ENCODE results near the gene USP6. TPM values are rescaled to one million over a fixed set of nuclear protein-coding genes. Genes with fewer than 3 reads are reported as not detected.

The USP6 gene
- total and polyA plus RNA-seq, 2 of the 13 experiments (the other 11 are each of a cell fraction or from before 2014, with no cell fraction given): 0.04 TPM; not detected in 1

DNA sequence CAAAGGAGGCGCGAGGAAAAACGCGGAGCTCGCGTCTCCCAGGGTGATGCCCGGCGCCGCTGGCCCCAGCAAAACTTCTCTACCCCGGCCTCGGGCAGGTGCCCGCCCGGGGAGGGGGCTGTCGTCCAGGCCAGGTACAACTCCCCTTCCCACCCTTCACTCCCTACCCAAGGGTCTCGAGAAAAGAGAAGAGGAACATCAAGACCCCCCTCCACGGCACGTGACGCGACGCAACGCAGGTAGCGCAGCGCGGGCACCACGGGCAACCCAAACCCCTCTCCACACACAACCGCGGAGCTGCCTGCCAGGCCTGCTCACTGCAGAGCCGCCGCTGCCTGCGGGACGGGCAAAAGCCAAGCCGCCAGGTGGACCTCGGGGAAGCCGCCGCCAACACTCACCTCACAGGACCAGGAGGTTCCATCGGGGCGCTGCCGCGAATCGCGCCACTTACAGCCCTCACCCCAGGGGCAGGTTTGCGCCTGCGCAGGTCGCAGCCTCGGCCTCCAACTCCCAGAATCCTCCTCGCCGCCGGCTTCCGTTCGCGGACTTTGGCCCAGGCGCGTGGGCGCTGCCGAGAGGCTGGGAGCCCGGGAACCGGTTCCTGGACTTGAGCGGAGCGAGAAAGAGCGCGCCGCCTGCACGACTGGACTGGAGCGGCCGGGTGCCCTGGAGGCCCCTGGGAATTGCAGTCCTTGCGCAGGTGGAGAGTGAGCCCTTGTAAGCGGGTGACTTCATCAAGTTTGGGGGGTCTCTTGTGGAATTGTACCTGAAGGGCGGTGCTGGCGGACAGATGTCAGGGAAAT is 4.2 kb upstream of the USP6 start, which contains the start of gene ZNF232 (continued):
- TF ChIP-seq, protein P1, sequence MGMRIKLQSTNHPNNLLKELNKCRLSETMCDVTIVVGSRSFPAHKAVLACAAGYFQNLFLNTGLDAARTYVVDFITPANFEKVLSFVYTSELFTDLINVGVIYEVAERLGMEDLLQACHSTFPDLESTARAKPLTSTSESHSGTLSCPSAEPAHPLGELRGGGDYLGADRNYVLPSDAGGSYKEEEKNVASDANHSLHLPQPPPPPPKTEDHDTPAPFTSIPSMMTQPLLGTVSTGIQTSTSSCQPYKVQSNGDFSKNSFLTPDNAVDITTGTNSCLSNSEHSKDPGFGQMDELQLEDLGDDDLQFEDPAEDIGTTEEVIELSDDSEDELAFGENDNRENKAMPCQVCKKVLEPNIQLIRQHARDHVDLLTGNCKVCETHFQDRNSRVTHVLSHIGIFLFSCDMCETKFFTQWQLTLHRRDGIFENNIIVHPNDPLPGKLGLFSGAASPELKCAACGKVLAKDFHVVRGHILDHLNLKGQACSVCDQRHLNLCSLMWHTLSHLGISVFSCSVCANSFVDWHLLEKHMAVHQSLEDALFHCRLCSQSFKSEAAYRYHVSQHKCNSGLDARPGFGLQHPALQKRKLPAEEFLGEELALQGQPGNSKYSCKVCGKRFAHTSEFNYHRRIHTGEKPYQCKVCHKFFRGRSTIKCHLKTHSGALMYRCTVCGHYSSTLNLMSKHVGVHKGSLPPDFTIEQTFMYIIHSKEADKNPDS (CRISPR knock-in tag; IDR thresholded peaks at IDR 0.05): no peak
- TF ChIP-seq AGO2 (optimal IDR thresholded peaks at IDR 0.05; ENCODE audit: low read depth, low read length) (no peak), ZNF33A (CRISPR knock-in tag; IDR thresholded peaks at IDR 0.05; ENCODE audit: borderline replicate concordance) (peak; percentile 65; the same call in 1 of the 2 replicates), GMEB2 (CRISPR knock-in tag; IDR thresholded peaks at IDR 0.05; ENCODE audit: low read depth) (peak; percentile 52; the same call in 1 of the 2 replicates), ZNF772 (CRISPR knock-in tag; IDR thresholded peaks at IDR 0.05) (peak; percentile 97), PHB2 (IDR thresholded peaks at IDR 0.05; ENCODE audit: partially characterized antibody) (no peak), ZNF563 (CRISPR knock-in tag; IDR thresholded peaks at IDR 0.05) (peak; percentile 75; the same call in 1 of the 2 replicates), IKZF1 (IDR thresholded peaks at IDR 0.05) (no peak), GATA4 (IDR thresholded peaks at IDR 0.05; ENCODE audit: borderline replicate concordance, low read depth) (peak; percentile 60; the same call in 1 of the 2 replicates), CHD2 (IDR thresholded peaks at IDR 0.05; ENCODE audit: low read depth, low read length) (no peak), FOXA3 (CRISPR knock-in tag; IDR thresholded peaks at IDR 0.05) (peak; percentile 75), REXO4 (CRISPR knock-in tag; IDR thresholded peaks at IDR 0.05; ENCODE audit: borderline replicate concordance) (no peak), SP2 (CRISPR knock-in tag; IDR thresholded peaks at IDR 0.05) (no peak), ZBTB21 (CRISPR knock-in tag; IDR thresholded peaks at IDR 0.05) (no peak), SPEN (CRISPR knock-in tag; IDR thresholded peaks at IDR 0.05; ENCODE audit: low read depth) (peak; percentile 94), ZNF34 (CRISPR knock-in tag; IDR thresholded peaks at IDR 0.05; ENCODE audit: borderline replicate concordance) (no peak)
- TF ChIP-seq, protein P2, sequence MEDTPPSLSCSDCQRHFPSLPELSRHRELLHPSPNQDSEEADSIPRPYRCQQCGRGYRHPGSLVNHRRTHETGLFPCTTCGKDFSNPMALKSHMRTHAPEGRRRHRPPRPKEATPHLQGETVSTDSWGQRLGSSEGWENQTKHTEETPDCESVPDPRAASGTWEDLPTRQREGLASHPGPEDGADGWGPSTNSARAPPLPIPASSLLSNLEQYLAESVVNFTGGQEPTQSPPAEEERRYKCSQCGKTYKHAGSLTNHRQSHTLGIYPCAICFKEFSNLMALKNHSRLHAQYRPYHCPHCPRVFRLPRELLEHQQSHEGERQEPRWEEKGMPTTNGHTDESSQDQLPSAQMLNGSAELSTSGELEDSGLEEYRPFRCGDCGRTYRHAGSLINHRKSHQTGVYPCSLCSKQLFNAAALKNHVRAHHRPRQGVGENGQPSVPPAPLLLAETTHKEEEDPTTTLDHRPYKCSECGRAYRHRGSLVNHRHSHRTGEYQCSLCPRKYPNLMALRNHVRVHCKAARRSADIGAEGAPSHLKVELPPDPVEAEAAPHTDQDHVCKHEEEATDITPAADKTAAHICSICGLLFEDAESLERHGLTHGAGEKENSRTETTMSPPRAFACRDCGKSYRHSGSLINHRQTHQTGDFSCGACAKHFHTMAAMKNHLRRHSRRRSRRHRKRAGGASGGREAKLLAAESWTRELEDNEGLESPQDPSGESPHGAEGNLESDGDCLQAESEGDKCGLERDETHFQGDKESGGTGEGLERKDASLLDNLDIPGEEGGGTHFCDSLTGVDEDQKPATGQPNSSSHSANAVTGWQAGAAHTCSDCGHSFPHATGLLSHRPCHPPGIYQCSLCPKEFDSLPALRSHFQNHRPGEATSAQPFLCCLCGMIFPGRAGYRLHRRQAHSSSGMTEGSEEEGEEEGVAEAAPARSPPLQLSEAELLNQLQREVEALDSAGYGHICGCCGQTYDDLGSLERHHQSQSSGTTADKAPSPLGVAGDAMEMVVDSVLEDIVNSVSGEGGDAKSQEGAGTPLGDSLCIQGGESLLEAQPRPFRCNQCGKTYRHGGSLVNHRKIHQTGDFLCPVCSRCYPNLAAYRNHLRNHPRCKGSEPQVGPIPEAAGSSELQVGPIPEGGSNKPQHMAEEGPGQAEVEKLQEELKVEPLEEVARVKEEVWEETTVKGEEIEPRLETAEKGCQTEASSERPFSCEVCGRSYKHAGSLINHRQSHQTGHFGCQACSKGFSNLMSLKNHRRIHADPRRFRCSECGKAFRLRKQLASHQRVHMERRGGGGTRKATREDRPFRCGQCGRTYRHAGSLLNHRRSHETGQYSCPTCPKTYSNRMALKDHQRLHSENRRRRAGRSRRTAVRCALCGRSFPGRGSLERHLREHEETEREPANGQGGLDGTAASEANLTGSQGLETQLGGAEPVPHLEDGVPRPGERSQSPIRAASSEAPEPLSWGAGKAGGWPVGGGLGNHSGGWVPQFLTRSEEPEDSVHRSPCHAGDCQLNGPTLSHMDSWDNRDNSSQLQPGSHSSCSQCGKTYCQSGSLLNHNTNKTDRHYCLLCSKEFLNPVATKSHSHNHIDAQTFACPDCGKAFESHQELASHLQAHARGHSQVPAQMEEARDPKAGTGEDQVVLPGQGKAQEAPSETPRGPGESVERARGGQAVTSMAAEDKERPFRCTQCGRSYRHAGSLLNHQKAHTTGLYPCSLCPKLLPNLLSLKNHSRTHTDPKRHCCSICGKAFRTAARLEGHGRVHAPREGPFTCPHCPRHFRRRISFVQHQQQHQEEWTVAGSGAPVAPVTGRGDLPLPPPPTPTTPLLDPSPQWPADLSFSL (CRISPR knock-in tag; IDR thresholded peaks at IDR 0.05): no peak
- TF ChIP-seq, protein P3, sequence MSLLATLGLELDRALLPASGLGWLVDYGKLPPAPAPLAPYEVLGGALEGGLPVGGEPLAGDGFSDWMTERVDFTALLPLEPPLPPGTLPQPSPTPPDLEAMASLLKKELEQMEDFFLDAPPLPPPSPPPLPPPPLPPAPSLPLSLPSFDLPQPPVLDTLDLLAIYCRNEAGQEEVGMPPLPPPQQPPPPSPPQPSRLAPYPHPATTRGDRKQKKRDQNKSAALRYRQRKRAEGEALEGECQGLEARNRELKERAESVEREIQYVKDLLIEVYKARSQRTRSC (CRISPR knock-in tag; IDR thresholded peaks at IDR 0.05; ENCODE audit: low read depth): no peak
- TF ChIP-seq, protein P4, sequence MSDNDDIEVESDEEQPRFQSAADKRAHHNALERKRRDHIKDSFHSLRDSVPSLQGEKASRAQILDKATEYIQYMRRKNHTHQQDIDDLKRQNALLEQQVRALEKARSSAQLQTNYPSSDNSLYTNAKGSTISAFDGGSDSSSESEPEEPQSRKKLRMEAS (IDR thresholded peaks at IDR 0.05): peak; percentile 75

Data from HepG2 (cell line).